Astrocyte (in vitro differentiated cells and primary cell): ENCODE measurements around the gene CEP131. TPM values are rescaled to one million over a fixed set of nuclear protein-coding genes. Genes with fewer than 3 reads are reported as not detected.

Experiments used
- DNase-seq: peaks from one replicate; pipeline ENCODE4 v3.0.0-alpha.2; 2010; ENCODE audit warnings: low read depth
- FAIRE-seq: peaks from 2 replicates; lab custom pipeline; 2011; peaks lifted over from hg19 to GRCh38; lab: Jason Lieb, UNC
- H2AFZ ChIP-seq: 2 replicates; pipeline ENCODE4 v1.6.0; 2012; ENCODE audit warnings: low read depth, low read length, inconsistent platforms
- H3K27ac ChIP-seq: 2 replicates; pipeline ENCODE4 v1.5.1; 2011; ENCODE audit warnings: low read depth, low read length, inconsistent platforms
- H3K27me3 ChIP-seq: 2 replicates; pipeline ENCODE4 v1.6.0; 2011; ENCODE audit warnings: low read length, inconsistent platforms; ENCODE audit not compliant: insufficient read depth
- H3K36me3 ChIP-seq: 2 replicates; pipeline ENCODE4 v1.5.1; 2011; ENCODE audit warnings: low read length, inconsistent platforms; ENCODE audit not compliant: insufficient read depth
- H3K4me1 ChIP-seq: 2 replicates; pipeline ENCODE4 v1.5.1; 2011; ENCODE audit warnings: low read length, inconsistent platforms; ENCODE audit not compliant: insufficient read depth
- H3K4me2 ChIP-seq: 2 replicates; pipeline ENCODE4 v1.6.0; 2012; ENCODE audit warnings: low read length, inconsistent platforms
- H3K4me3 ChIP-seq: 2 replicates; pipeline ENCODE4 v1.5.1; 2011; ENCODE audit warnings: low read depth, mild to moderate bottlenecking, low read length, inconsistent platforms; ENCODE audit not compliant: insufficient read depth
- H3K79me2 ChIP-seq: 2 replicates; pipeline ENCODE4 v1.6.0; 2012; ENCODE audit warnings: mild to moderate bottlenecking, low read length, inconsistent platforms; ENCODE audit not compliant: insufficient read depth
- H3K9ac ChIP-seq: 2 replicates; pipeline ENCODE4 v1.6.0; 2012; ENCODE audit warnings: mild to moderate bottlenecking, low read length, inconsistent platforms
- H3K9me3 ChIP-seq: 2 replicates; pipeline ENCODE4 v1.5.1; 2012; ENCODE audit warnings: low read depth, mild to moderate bottlenecking, low read length, inconsistent platforms; ENCODE audit not compliant: insufficient read depth
- H4K20me1 ChIP-seq: 2 replicates; pipeline ENCODE4 v1.6.0; 2012; ENCODE audit warnings: low read length, inconsistent platforms; ENCODE audit not compliant: insufficient read depth
- H3K27ac Mint-ChIP-seq: one replicate; pipeline ENCODE4 v1.8.0; 2021; ENCODE audit warnings: mild to moderate bottlenecking, mixed read lengths; ENCODE audit not compliant: unreplicated experiment
- H3K27me3 Mint-ChIP-seq: one replicate; pipeline ENCODE4 v1.8.0; 2021; ENCODE audit warnings: low read depth, mixed read lengths; ENCODE audit not compliant: unreplicated experiment
- H3K36me3 Mint-ChIP-seq: one replicate; pipeline ENCODE4 v1.8.0; 2021; ENCODE audit warnings: low read depth, mixed read lengths; ENCODE audit not compliant: unreplicated experiment
- H3K4me1 Mint-ChIP-seq: one replicate; pipeline ENCODE4 v1.8.0; 2021; ENCODE audit warnings: low read depth, mixed read lengths; ENCODE audit not compliant: unreplicated experiment
- H3K4me3 Mint-ChIP-seq: one replicate; pipeline ENCODE4 v1.8.0; 2021; ENCODE audit warnings: mild to moderate bottlenecking, moderate library complexity, mixed read lengths; ENCODE audit not compliant: unreplicated experiment
- H3K9me3 Mint-ChIP-seq: one replicate; pipeline ENCODE4 v1.8.0; 2021; ENCODE audit warnings: mild to moderate bottlenecking, mixed read lengths; ENCODE audit not compliant: unreplicated experiment
- CTCF ChIP-seq: IDR thresholded peaks from 2 replicates; pipeline ENCODE4 v1.5.1; 2011; ENCODE audit warnings: low read depth, mild to moderate bottlenecking, inconsistent platforms, low read length, moderate library complexity; ENCODE audit not compliant: insufficient read depth
- EZH2 ChIP-seq: IDR thresholded peaks from 2 replicates; pipeline ENCODE4 v1.6.1; 2012; ENCODE audit warnings: mild to moderate bottlenecking, low read length, inconsistent platforms; ENCODE audit not compliant: insufficient read depth
- total RNA-seq: library from RNA; stranded (reverse); gene quantifications from 2 replicates; pipeline ENCODE4 v1.2.1, GENCODE V29; 2021

Gene CEP131
- total RNA-seq, 1 donor from 2014 or later = 5.8 TPM

DNA sequence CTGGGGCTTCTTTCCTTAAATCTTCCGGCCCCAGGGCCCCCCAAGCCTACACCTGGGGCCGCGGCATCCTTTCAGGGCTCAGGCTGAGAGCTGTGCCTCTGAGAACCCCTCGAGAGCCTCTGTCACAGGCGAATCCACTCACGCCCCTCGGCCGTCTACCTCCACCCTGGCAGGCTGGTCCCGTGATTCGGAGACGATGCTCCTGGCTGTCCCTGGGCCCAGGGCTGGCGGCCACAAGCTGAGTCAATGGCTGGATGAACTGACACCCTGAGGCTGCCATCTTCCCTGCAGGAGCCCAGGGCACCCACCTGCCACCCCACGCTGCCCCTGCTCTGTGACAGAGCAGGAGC, 11.7 kb upstream of the CEP131 start:
- Histone ChIP-seq H3K4me3 (no peak overlapping the region), H2AFZ (no peak overlapping the region), H3K27ac (no peak overlapping the region), H3K4me1 (peaks cover 10% of the 10 kb centered on the region), H3K36me3 (peaks cover 2% of the 10 kb centered on the region), H3K27me3 (no peaks in the 10 kb centered on the region), H4K20me1 (peaks cover 29% of the 10 kb centered on the region), H3K9me3 (no peaks in the 10 kb centered on the region), H3K9ac (no peak overlapping the region), H3K79me2 (peaks cover 38% of the 10 kb centered on the region), H3K4me2 (no peak overlapping the region)
- Mint-ChIP-seq H3K27ac (peak overlapping the region; percentile 1), H3K27me3 (no peaks in the 10 kb centered on the region), H3K9me3 (no peaks in the 10 kb centered on the region), H3K4me1 (peaks cover 8% of the 10 kb centered on the region), H3K36me3 (peaks cover 8% of the 10 kb centered on the region), H3K4me3 (no peak overlapping the region)
- no peak for TF ChIP-seq CTCF
- TF ChIP-seq EZH2 = no peak
- no peak for DNase-seq
- no peak for FAIRE-seq

- no peak overlapping the region for H3K27ac Mint-ChIP-seq
- H3K4me1 Mint-ChIP-seq = peaks cover 8% of the 10 kb centered on the region
These were observed 11.2 kb upstream of the CEP131 start for GRCh38 chr17:81233811-81234505.

More at GRCh38 chr17:81233811-81234505, 11.2 kb upstream of the CEP131 start:
- peaks cover 2% of the 10 kb centered on the region for H3K36me3 ChIP-seq
- no peak overlapping the region for H3K4me3 Mint-ChIP-seq
- TF ChIP-seq CTCF = no peak
- no peak for TF ChIP-seq EZH2
- no peak overlapping the region for H3K4me3 ChIP-seq
- H3K27me3 Mint-ChIP-seq = no peaks in the 10 kb centered on the region
- H3K36me3 Mint-ChIP-seq = peaks cover 8% of the 10 kb centered on the region
- no peaks in the 10 kb centered on the region for H3K9me3 ChIP-seq
- DNase-seq (no peak), FAIRE-seq (no peak)
- H3K27me3 ChIP-seq = no peaks in the 10 kb centered on the region
- no peak overlapping the region for H2AFZ ChIP-seq
- H3K79me2 ChIP-seq = peaks cover 34% of the 10 kb centered on the region
- H3K4me1 ChIP-seq = peaks cover 10% of the 10 kb centered on the region
- H3K27ac ChIP-seq = no peak overlapping the region
- no peaks in the 10 kb centered on the region for H3K9me3 Mint-ChIP-seq
- H3K9ac ChIP-seq = no peak overlapping the region
- peaks cover 29% of the 10 kb centered on the region for H4K20me1 ChIP-seq
- no peak overlapping the region for H3K4me2 ChIP-seq
